Ovary (tissue), 3 donors: ENCODE data around the gene LRRC59.

Experiments used
- POLR2A ChIP-seq: fragments of 450-650 bp; IDR thresholded peaks from one replicate; pipeline ENCODE4 v1.6.1; 2017; ENCODE audit warnings: antibody characterized with exemption, mild to moderate bottlenecking, moderate library complexity
- TF ChIP-seq, protein P1 (sequence below), 3 donors: fragments of 450-650 bp in 2 of 3; fragments of 200-600 bp in 1 of 3; IDR thresholded peaks; one replicate each; pipeline versions ENCODE4 v1.5.1 to v1.8.0; 2016 to 2022; ENCODE audit warnings: antibody characterized with exemption in 3 of 3, mild to moderate bottlenecking in 1 of 3
- donor health status: DM: no; HTN: no; CAD: no.

DNA sequence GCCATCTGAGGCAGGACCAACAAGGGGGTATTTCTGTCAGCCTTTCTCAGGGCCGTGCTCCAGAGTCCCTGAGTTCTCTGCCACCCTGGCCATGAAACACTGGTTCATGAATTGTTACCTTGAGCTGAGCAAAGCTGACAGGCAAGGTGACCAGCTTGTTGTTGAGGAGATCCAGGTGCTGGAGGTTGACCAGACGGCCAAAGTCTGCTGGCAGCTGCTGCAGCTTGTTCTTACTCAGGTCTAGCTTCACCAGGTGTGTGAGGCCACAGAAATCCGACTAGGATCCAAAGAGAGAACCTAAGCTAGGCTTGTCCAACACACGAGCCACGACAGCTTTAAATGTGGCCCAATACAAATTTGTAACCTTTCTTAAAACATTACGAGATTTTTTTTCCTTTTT is 4.7 kb downstream of the LRRC59 start:
- TF ChIP-seq, protein P1, sequence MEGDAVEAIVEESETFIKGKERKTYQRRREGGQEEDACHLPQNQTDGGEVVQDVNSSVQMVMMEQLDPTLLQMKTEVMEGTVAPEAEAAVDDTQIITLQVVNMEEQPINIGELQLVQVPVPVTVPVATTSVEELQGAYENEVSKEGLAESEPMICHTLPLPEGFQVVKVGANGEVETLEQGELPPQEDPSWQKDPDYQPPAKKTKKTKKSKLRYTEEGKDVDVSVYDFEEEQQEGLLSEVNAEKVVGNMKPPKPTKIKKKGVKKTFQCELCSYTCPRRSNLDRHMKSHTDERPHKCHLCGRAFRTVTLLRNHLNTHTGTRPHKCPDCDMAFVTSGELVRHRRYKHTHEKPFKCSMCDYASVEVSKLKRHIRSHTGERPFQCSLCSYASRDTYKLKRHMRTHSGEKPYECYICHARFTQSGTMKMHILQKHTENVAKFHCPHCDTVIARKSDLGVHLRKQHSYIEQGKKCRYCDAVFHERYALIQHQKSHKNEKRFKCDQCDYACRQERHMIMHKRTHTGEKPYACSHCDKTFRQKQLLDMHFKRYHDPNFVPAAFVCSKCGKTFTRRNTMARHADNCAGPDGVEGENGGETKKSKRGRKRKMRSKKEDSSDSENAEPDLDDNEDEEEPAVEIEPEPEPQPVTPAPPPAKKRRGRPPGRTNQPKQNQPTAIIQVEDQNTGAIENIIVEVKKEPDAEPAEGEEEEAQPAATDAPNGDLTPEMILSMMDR (IDR thresholded peaks at IDR 0.05) = no peak
- no peak for TF ChIP-seq POLR2A
